C4-2B (cell line): ENCODE results near the gene MALAT1.

Experiments
- H3K27ac ChIP-seq: fragments of 450-650 bp; 2 replicates; pipeline ENCODE4 v1.5.1; 2017
- CTCF ChIP-seq: fragments of 450-650 bp; conservative IDR thresholded peaks from 2 replicates; pipeline ENCODE4 v1.5.1; 2017; ENCODE audit warnings: mild to moderate bottlenecking
- ZFX ChIP-seq: fragments of 450-650 bp; IDR thresholded peaks from 2 replicates; pipeline ENCODE4 v1.6.1; 2017

The MALAT1 gene

GRCh38 chr11:65492387-65492636 lies 6.5 kb upstream of the MALAT1 start:
- H3K27ac ChIP-seq = peak overlapping the region; percentile 94
- TF ChIP-seq CTCF (no peak), ZFX (no peak)

GRCh38 chr11:65492637-65493366 lies 6.0 kb upstream of the MALAT1 start:
- peak overlapping the region; percentile 94 for H3K27ac ChIP-seq
- no peak for TF ChIP-seq ZFX
- no peak for TF ChIP-seq CTCF

- peak overlapping the region; percentile 94 for H3K27ac ChIP-seq
- TF ChIP-seq CTCF (no peak), ZFX (no peak)
These were observed 5.3 kb upstream of the MALAT1 start for GRCh38 chr11:65493367-65494176.

GRCh38 chr11:65496304-65497140 lies 2.3 kb upstream of the MALAT1 start:
- TF ChIP-seq CTCF (no peak), ZFX (no peak)

GRCh38 chr11:65497141-65498041 lies 1.5 kb upstream of the MALAT1 start:
- H3K27ac ChIP-seq = peak overlapping the region; percentile 100
- TF ChIP-seq ZFX (no peak), CTCF (no peak)

More at GRCh38 chr11:65496304-65497140, 2.3 kb upstream of the MALAT1 start:
- H3K27ac ChIP-seq = peak overlapping the region; percentile 100

- H3K27ac ChIP-seq = peak overlapping the region; percentile 100
- TF ChIP-seq ZFX = no peak
- no peak for TF ChIP-seq CTCF
These were observed 661 bp upstream of the MALAT1 start for GRCh38 chr11:65498042-65498726.
